Measurements from ENCODE around the gene CDH23. TPM values are rescaled to one million over a fixed set of nuclear protein-coding genes. Genes with fewer than 3 reads are reported as not detected.

Gene CDH23
- total RNA-seq, 4 donors from 2014 or later, result 7.1 to 56.2 (median 25.4) TPM

DNA sequence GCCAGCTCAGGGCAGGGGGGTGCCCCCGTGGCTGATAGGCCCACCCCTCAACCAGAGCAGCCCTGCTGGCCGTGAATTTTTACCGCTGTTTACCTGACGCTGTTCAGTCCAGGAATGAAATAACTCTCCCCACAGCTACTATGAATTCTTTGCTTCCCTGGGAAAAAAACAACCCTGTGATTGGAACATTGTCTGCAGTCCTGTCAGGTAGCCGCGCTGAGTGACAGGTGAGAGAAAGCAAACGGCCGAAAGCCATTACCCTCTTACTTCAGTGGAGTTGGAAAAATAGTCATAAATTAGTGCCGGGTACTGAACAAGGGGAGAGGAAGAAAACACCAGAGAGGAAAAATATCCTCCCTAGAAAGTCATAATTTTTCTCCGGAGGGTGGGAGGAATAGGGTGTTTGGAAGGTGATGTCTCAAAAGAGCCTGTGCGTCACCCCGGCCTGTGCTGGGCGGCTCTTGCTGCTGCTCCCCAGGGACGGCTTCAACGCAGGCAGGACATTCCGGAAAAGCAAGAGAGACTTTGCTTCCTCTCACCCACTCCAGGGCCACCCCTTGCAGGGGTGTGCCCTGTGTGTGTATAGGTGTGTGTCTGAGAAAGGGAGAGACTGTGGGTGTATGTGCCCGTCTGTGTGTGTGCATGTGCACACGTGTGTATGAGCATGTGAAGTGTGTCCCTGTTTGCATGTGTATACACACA is 69.0 kb downstream of the CDH23 start:
- intact Hi-C loops (cut with DNase I; ENCODE audit: low total_unique reads), result no loop called here
- peak in 1 of 2 donors; percentile 48 for DNase-seq
- H3K4me1 ChIP-seq, result no peaks in the 10 kb centered on the region
- no peaks in the 10 kb centered on the region for H3K27me3 ChIP-seq
- TF ChIP-seq, protein P1, sequence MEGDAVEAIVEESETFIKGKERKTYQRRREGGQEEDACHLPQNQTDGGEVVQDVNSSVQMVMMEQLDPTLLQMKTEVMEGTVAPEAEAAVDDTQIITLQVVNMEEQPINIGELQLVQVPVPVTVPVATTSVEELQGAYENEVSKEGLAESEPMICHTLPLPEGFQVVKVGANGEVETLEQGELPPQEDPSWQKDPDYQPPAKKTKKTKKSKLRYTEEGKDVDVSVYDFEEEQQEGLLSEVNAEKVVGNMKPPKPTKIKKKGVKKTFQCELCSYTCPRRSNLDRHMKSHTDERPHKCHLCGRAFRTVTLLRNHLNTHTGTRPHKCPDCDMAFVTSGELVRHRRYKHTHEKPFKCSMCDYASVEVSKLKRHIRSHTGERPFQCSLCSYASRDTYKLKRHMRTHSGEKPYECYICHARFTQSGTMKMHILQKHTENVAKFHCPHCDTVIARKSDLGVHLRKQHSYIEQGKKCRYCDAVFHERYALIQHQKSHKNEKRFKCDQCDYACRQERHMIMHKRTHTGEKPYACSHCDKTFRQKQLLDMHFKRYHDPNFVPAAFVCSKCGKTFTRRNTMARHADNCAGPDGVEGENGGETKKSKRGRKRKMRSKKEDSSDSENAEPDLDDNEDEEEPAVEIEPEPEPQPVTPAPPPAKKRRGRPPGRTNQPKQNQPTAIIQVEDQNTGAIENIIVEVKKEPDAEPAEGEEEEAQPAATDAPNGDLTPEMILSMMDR (IDR thresholded peaks at IDR 0.05), result no peak
- no peak for TF ChIP-seq POLR2A (IDR thresholded peaks at IDR 0.05)
- peak overlapping the region in 1 of 2 donors; percentile 25 for H3K27ac ChIP-seq
- no peak overlapping the region for H3K4me3 ChIP-seq
- H3K36me3 ChIP-seq, result no peaks in the 10 kb centered on the region
- no peaks in the 10 kb centered on the region for H3K9me3 ChIP-seq

DNA sequence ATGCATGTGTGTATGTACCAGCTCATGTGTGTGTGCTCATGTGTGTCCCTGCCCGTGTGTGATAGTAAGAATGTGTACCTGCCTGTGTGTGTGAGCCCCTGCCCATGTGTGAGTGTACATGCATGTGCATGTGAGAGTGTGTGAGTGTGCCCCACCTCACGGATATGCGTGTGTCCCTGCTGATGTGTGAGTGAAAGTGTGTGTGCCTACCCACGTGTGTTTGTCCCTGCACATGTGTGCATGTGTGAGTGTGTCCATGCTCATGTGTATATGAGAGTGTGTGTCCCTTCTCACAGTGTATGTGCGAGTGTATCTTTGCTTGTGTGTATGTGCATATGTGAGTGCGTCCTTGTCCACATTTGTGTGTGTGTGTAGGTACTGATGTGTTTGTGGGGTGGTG is 69.6 kb downstream of the CDH23 start:
- intact Hi-C loops (cut with DNase I; ENCODE audit: low total_unique reads), result no loop called here
- Histone ChIP-seq H3K4me3 (no peak overlapping the region), H3K9me3 (no peaks in the 10 kb centered on the region), H3K27ac (no peak overlapping the region), H3K27me3 (no peaks in the 10 kb centered on the region), H3K36me3 (no peaks in the 10 kb centered on the region), H3K4me1 (no peaks in the 10 kb centered on the region)
- TF ChIP-seq, protein P1 (IDR thresholded peaks at IDR 0.05), result no peak
- TF ChIP-seq POLR2A (IDR thresholded peaks at IDR 0.05), result no peak
- no peak for DNase-seq

DNA sequence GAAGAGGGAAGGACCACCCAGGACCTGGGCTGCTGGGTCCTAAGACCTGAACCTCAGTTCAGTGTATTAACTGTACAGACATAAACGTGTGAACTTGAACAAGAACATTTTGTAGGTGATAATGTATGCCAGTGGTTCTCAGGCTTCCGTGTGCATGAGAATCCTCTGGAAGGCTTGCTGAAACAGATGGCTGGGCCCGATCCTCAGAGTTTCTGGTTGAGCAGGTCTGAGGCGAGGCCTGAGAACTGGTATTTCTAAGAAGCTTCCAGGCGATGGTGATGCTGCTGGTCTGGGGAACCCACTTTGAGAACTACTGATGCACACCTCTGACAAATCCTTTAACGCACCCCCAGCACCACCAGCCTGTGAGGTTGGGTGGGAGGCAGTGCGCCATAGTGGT is 70.4 kb downstream of the CDH23 start:
- Histone ChIP-seq H3K27me3 (no peaks in the 10 kb centered on the region), H3K27ac (no peak overlapping the region), H3K4me3 (no peak overlapping the region), H3K9me3 (no peaks in the 10 kb centered on the region), H3K4me1 (no peaks in the 10 kb centered on the region), H3K36me3 (no peaks in the 10 kb centered on the region)
- intact Hi-C loops (cut with DNase I; ENCODE audit: low total_unique reads), result no loop called here
- TF ChIP-seq, protein P1 (IDR thresholded peaks at IDR 0.05), result no peak
- TF ChIP-seq POLR2A (IDR thresholded peaks at IDR 0.05), result no peak
- DNase-seq, result no peak

DNA sequence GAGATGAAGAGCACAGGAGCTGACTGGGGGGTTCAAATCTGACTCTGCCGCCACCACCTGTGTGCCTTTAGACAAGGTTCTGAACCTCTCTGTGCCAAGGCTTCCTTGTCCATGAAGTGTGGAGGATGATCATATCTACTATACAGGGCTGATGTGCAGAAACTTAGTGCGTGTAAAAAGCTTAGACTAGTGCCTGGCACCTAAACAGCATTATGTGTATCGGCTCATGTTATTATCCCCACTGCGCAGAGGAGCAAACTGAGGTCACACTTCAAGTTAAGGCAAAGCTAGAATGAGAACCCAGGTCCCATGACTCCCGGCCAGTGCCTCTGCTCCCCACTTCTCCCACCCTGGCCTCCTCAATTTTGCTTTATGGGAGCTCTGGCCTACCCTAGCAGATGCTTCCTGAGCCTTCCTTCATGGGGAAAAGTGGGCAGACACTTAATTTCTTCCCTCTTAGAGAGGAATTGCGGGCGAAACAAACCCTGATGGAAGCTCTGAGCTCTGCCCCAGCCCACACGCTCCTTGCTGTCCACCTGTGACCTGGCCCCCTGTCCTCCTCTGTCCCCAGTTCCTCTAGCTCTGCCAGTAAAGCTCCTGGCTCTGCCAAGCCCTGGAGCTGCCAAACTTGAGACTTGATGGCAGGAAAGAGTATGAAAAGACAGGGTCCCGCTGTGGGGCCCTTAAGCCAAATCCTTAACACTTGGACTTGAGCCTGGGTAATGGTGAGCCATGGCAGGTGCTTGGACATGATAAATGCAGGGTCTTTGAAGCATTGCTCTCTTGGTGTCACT is 71.0 kb downstream of the CDH23 start:
- no peak overlapping the region for H3K4me3 ChIP-seq
- no peaks in the 10 kb centered on the region for H3K9me3 ChIP-seq
- no peaks in the 10 kb centered on the region for H3K36me3 ChIP-seq
- intact Hi-C loops (cut with DNase I; ENCODE audit: low total_unique reads), result no loop called here
- DNase-seq, result no peak
- no peak overlapping the region for H3K27ac ChIP-seq
- no peaks in the 10 kb centered on the region for H3K27me3 ChIP-seq
- no peaks in the 10 kb centered on the region for H3K4me1 ChIP-seq
- TF ChIP-seq, protein P1 (IDR thresholded peaks at IDR 0.05), result no peak
- no peak for TF ChIP-seq POLR2A (IDR thresholded peaks at IDR 0.05)

Data from uterus (tissue), 4 donors.